WTC11 (cell line): Measurements from ENCODE around the gene RIC8B.

ENCODE experiments used
- ATF1 ChIP-seq: sonication (generic); formaldehyde crosslinking; IDR thresholded peaks from 2 replicates; pipeline ENCODE4 v1.8.1; 2023; ENCODE audit warnings: mild to moderate bottlenecking, moderate library complexity, missing genetic modification reagents
- FOXJ3 ChIP-seq: sonication (generic); formaldehyde crosslinking; IDR thresholded peaks from 2 replicates; pipeline ENCODE4 v1.9.0; 2021; ENCODE audit warnings: missing genetic modification reagents, mild to moderate bottlenecking, borderline replicate concordance
- FOXP1 ChIP-seq: sonication (generic); formaldehyde crosslinking; IDR thresholded peaks from 2 replicates; pipeline ENCODE4 v1.8.0; 2022; ENCODE audit warnings: missing genetic modification reagents, mild to moderate bottlenecking, moderate library complexity, borderline replicate concordance
- IRF2 ChIP-seq: sonication (generic); formaldehyde crosslinking; IDR thresholded peaks from 2 replicates; pipeline ENCODE4 v1.8.0; 2022; ENCODE audit warnings: low read depth, missing genetic modification reagents, borderline replicate concordance
- NFYB ChIP-seq: sonication (generic); formaldehyde crosslinking; conservative IDR thresholded peaks from 2 replicates; pipeline ENCODE4 v1.8.0; 2022; ENCODE audit warnings: low read depth, missing genetic modification reagents
- PRRX2 ChIP-seq: fragments of 250-450 bp; sonication (Bioruptor Pico); IDR thresholded peaks from 2 replicates; pipeline ENCODE4 v1.8.0; 2021; ENCODE audit warnings: mild to moderate bottlenecking
- TEAD4 ChIP-seq: sonication (generic); formaldehyde crosslinking; IDR thresholded peaks from 2 replicates; pipeline ENCODE4 v1.8.0; 2022; ENCODE audit warnings: mild to moderate bottlenecking, missing genetic modification reagents
- ZNF423 ChIP-seq: fragments of 250-450 bp; sonication (Bioruptor Pico); IDR thresholded peaks from 2 replicates; pipeline ENCODE4 v2.1.2; 2022; ENCODE audit warnings: mild to moderate bottlenecking, moderate library complexity
- TF ChIP-seq, protein P1 (sequence below): fragments of 200-600 bp; IDR thresholded peaks from 2 replicates; pipeline ENCODE4 v1.8.0; 2022; ENCODE audit warnings: antibody characterized with exemption
- TF ChIP-seq, protein P2 (sequence below): fragments of 250-450 bp; sonication (Bioruptor Pico); IDR thresholded peaks from 2 replicates; pipeline ENCODE4 v1.9.0; 2021; ENCODE audit warnings: mild to moderate bottlenecking, borderline replicate concordance
- TF ChIP-seq, protein P3 (sequence below): sonication (generic); formaldehyde crosslinking; IDR thresholded peaks from 2 replicates; pipeline ENCODE4 v1.8.0; 2022; ENCODE audit warnings: mild to moderate bottlenecking, missing genetic modification reagents
- TF ChIP-seq, protein P4 (sequence below): sonication (generic); formaldehyde crosslinking; IDR thresholded peaks from 2 replicates; pipeline ENCODE4 v1.8.0; 2022; ENCODE audit warnings: missing genetic modification reagents
- TF ChIP-seq, protein P5 (sequence below): sonication (generic); formaldehyde crosslinking; IDR thresholded peaks from 2 replicates; pipeline ENCODE4 v1.8.0; 2022; ENCODE audit warnings: mild to moderate bottlenecking, missing genetic modification reagents

DNA sequence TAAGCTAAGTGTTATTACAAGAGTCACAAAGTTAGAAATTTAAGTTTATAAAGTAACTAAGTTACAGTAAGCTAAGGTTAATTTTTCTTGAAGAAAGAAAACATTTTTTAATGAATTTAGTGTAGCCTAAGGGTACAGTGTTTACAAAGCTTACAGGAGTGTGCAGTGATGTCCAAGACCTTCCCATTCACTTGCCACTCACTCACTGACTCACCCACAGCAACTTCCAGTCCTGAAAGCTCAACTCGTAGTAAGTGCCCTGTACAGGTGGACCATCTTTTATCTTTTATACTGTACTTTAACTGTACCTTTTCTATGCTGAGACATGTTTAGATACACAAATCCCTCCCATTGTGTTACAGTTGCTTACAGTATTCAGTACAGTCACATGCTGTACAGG is 120.3 kb downstream of the RIC8B start:
- TF ChIP-seq FOXP1 (CRISPR knock-in tag) (no peak), TEAD4 (CRISPR knock-in tag) (no peak), FOXJ3 (CRISPR knock-in tag) (no peak), IRF2 (CRISPR knock-in tag) (no peak), NFYB (CRISPR knock-in tag) (no peak), ZNF423 (no peak), PRRX2 (CRISPR knock-in tag) (no peak), ATF1 (CRISPR knock-in tag) (no peak)
- TF ChIP-seq, protein P1, sequence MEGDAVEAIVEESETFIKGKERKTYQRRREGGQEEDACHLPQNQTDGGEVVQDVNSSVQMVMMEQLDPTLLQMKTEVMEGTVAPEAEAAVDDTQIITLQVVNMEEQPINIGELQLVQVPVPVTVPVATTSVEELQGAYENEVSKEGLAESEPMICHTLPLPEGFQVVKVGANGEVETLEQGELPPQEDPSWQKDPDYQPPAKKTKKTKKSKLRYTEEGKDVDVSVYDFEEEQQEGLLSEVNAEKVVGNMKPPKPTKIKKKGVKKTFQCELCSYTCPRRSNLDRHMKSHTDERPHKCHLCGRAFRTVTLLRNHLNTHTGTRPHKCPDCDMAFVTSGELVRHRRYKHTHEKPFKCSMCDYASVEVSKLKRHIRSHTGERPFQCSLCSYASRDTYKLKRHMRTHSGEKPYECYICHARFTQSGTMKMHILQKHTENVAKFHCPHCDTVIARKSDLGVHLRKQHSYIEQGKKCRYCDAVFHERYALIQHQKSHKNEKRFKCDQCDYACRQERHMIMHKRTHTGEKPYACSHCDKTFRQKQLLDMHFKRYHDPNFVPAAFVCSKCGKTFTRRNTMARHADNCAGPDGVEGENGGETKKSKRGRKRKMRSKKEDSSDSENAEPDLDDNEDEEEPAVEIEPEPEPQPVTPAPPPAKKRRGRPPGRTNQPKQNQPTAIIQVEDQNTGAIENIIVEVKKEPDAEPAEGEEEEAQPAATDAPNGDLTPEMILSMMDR: no peak
- TF ChIP-seq, protein P2, sequence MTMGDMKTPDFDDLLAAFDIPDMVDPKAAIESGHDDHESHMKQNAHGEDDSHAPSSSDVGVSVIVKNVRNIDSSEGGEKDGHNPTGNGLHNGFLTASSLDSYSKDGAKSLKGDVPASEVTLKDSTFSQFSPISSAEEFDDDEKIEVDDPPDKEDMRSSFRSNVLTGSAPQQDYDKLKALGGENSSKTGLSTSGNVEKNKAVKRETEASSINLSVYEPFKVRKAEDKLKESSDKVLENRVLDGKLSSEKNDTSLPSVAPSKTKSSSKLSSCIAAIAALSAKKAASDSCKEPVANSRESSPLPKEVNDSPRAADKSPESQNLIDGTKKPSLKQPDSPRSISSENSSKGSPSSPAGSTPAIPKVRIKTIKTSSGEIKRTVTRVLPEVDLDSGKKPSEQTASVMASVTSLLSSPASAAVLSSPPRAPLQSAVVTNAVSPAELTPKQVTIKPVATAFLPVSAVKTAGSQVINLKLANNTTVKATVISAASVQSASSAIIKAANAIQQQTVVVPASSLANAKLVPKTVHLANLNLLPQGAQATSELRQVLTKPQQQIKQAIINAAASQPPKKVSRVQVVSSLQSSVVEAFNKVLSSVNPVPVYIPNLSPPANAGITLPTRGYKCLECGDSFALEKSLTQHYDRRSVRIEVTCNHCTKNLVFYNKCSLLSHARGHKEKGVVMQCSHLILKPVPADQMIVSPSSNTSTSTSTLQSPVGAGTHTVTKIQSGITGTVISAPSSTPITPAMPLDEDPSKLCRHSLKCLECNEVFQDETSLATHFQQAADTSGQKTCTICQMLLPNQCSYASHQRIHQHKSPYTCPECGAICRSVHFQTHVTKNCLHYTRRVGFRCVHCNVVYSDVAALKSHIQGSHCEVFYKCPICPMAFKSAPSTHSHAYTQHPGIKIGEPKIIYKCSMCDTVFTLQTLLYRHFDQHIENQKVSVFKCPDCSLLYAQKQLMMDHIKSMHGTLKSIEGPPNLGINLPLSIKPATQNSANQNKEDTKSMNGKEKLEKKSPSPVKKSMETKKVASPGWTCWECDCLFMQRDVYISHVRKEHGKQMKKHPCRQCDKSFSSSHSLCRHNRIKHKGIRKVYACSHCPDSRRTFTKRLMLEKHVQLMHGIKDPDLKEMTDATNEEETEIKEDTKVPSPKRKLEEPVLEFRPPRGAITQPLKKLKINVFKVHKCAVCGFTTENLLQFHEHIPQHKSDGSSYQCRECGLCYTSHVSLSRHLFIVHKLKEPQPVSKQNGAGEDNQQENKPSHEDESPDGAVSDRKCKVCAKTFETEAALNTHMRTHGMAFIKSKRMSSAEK (CRISPR knock-in tag): no peak
- TF ChIP-seq, protein P3, sequence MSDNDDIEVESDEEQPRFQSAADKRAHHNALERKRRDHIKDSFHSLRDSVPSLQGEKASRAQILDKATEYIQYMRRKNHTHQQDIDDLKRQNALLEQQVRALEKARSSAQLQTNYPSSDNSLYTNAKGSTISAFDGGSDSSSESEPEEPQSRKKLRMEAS (CRISPR knock-in tag): no peak
- TF ChIP-seq, protein P4, sequence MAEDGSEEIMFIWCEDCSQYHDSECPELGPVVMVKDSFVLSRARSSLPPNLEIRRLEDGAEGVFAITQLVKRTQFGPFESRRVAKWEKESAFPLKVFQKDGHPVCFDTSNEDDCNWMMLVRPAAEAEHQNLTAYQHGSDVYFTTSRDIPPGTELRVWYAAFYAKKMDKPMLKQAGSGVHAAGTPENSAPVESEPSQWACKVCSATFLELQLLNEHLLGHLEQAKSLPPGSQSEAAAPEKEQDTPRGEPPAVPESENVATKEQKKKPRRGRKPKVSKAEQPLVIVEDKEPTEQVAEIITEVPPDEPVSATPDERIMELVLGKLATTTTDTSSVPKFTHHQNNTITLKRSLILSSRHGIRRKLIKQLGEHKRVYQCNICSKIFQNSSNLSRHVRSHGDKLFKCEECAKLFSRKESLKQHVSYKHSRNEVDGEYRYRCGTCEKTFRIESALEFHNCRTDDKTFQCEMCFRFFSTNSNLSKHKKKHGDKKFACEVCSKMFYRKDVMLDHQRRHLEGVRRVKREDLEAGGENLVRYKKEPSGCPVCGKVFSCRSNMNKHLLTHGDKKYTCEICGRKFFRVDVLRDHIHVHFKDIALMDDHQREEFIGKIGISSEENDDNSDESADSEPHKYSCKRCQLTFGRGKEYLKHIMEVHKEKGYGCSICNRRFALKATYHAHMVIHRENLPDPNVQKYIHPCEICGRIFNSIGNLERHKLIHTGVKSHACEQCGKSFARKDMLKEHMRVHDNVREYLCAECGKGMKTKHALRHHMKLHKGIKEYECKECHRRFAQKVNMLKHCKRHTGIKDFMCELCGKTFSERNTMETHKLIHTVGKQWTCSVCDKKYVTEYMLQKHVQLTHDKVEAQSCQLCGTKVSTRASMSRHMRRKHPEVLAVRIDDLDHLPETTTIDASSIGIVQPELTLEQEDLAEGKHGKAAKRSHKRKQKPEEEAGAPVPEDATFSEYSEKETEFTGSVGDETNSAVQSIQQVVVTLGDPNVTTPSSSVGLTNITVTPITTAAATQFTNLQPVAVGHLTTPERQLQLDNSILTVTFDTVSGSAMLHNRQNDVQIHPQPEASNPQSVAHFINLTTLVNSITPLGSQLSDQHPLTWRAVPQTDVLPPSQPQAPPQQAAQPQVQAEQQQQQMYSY (CRISPR knock-in tag): no peak
- TF ChIP-seq, protein P5, sequence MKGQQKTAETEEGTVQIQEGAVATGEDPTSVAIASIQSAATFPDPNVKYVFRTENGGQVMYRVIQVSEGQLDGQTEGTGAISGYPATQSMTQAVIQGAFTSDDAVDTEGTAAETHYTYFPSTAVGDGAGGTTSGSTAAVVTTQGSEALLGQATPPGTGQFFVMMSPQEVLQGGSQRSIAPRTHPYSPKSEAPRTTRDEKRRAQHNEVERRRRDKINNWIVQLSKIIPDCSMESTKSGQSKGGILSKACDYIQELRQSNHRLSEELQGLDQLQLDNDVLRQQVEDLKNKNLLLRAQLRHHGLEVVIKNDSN (CRISPR knock-in tag): no peak
